Liver (tissue), 9 donors: ENCODE data around the gene TSSC4. TPM values are rescaled to one million over a fixed set of nuclear protein-coding genes. Genes with fewer than 3 reads are reported as not detected.

Source experiments
- DNase-seq: peaks from one replicate; pipeline ENCODE4 v3.0.0-alpha.2; 2017; ENCODE audit warnings: low spot score
- H3K27ac ChIP-seq, 2 donors: one replicate each; pipeline ENCODE4 v1.7.0; 2013; ENCODE audit warnings: inconsistent platforms in 2 of 2, low read length in 2 of 2, control low read depth in 1 of 2, low read depth in 1 of 2, mild to moderate bottlenecking in 1 of 2
- H3K27me3 ChIP-seq, 4 donors: one replicate each; pipeline versions ENCODE4 v1.6.1 to v1.7.0; 2013; ENCODE audit warnings: low read length in 3 of 4, inconsistent platforms in 1 of 4, mild to moderate bottlenecking in 1 of 4, moderate library complexity in 1 of 4; ENCODE audit not compliant: control insufficient read depth in 4 of 4, insufficient read depth in 4 of 4
- H3K36me3 ChIP-seq, 4 donors: one replicate each; pipeline versions ENCODE4 v1.6.1 to v1.7.0; 2013; ENCODE audit warnings: low read length in 3 of 4, mild to moderate bottlenecking in 3 of 4, low read depth in 1 of 4, moderate library complexity in 1 of 4; ENCODE audit not compliant: control insufficient read depth in 4 of 4, insufficient read depth in 3 of 4
- H3K4me1 ChIP-seq, 4 donors: one replicate each; pipeline versions ENCODE4 v1.6.1 to v1.7.0; 2013; ENCODE audit warnings: low read length in 3 of 4, mild to moderate bottlenecking in 3 of 4, moderate library complexity in 1 of 4; ENCODE audit not compliant: control insufficient read depth in 4 of 4, insufficient read depth in 4 of 4
- H3K4me3 ChIP-seq, 3 donors: one replicate each; pipeline versions ENCODE4 v1.6.1 to v1.7.0; 2013; ENCODE audit warnings: low read length in 3 of 3, control low read depth in 1 of 3, low read depth in 1 of 3, mild to moderate bottlenecking in 1 of 3
- H3K9ac ChIP-seq, 2 donors: one replicate each; pipeline ENCODE4 v1.7.0; 2013; ENCODE audit warnings: low read length in 2 of 2, mild to moderate bottlenecking in 2 of 2, moderate library complexity in 2 of 2, control low read depth in 1 of 2, low read depth in 1 of 2
- H3K9me3 ChIP-seq, 4 donors: one replicate each; pipeline versions ENCODE4 v1.6.1 to v1.7.0; 2013; ENCODE audit warnings: low read length in 3 of 4; ENCODE audit not compliant: control insufficient read depth in 4 of 4
- EGR1 ChIP-seq, 2 donors: IDR thresholded peaks; 2 replicates each; pipeline ENCODE4 v1.6.1; 2016 to 2018; ENCODE audit warnings: antibody characterized with exemption in 2 of 2, low read depth in 2 of 2
- FOXA1 ChIP-seq: IDR thresholded peaks from 2 replicates; pipeline ENCODE4 v1.6.1; 2016; ENCODE audit warnings: antibody characterized with exemption
- FOXA2 ChIP-seq: IDR thresholded peaks from 2 replicates; pipeline ENCODE4 v1.6.1; 2016; ENCODE audit warnings: antibody characterized with exemption
- GABPA ChIP-seq, 2 donors: IDR thresholded peaks in 1 of 2; conservative IDR thresholded peaks in 1 of 2; 2 replicates each; pipeline ENCODE4 v1.6.1; 2016; ENCODE audit warnings: antibody characterized with exemption in 2 of 2, mild to moderate bottlenecking in 1 of 2, moderate library complexity in 1 of 2
- HNF4A ChIP-seq, 2 donors: conservative IDR thresholded peaks; 2 replicates each; pipeline ENCODE4 v1.6.1; 2016; ENCODE audit warnings: antibody characterized with exemption in 2 of 2, mild to moderate bottlenecking in 2 of 2
- HNF4G ChIP-seq: IDR thresholded peaks from 2 replicates; pipeline ENCODE4 v1.6.1; 2016; ENCODE audit warnings: antibody characterized with exemption
- JUND ChIP-seq, 2 donors: IDR thresholded peaks; 2 replicates each; pipeline ENCODE4 v1.6.1; 2016; ENCODE audit warnings: antibody characterized with exemption in 2 of 2
- NR2F2 ChIP-seq: IDR thresholded peaks from 2 replicates; pipeline ENCODE4 v1.6.1; 2016; ENCODE audit warnings: antibody characterized with exemption
- RAD21 ChIP-seq, 2 donors: IDR thresholded peaks; 2 replicates each; pipeline ENCODE4 v1.6.1; 2016; ENCODE audit warnings: antibody characterized with exemption in 2 of 2, mild to moderate bottlenecking in 2 of 2
- RXRA ChIP-seq, 2 donors: IDR thresholded peaks; 2 replicates each; pipeline ENCODE4 v1.6.1; 2017 to 2018; ENCODE audit warnings: antibody characterized with exemption in 2 of 2, mild to moderate bottlenecking in 1 of 2
- SP1 ChIP-seq: IDR thresholded peaks from 2 replicates; pipeline ENCODE4 v1.6.1; 2018; ENCODE audit warnings: antibody characterized with exemption, mild to moderate bottlenecking
- TAF1 ChIP-seq: conservative IDR thresholded peaks from 2 replicates; pipeline ENCODE4 v1.6.1; 2016; ENCODE audit warnings: antibody characterized with exemption, mild to moderate bottlenecking
- YY1 ChIP-seq: IDR thresholded peaks from 2 replicates; pipeline ENCODE4 v1.6.1; 2016; ENCODE audit warnings: antibody characterized with exemption, mild to moderate bottlenecking
- WGBS: extraction: QIAGEN DNeasy Blood & Tissue Kit; methylation state at CpG from one replicate; pipeline ENCODE4 v1.1.7; 2013; 5-methylcytosine and 5-hydroxymethylcytosine counted together
- polyA plus RNA-seq, 2 donors: library from polyadenylated mRNA; stranded (reverse) in 1 of 2; unstranded in 1 of 2; fragments of 200-250 nt in 1 of 2; fragments of >200 nt in 1 of 2; fragmentation: Nextera tagmentation in 1 of 2; extraction: Ambion mirVana in 1 of 2; gene quantifications; one replicate each; pipeline versions ENCODE4 v1.2.1 to v1.2.3, GENCODE V29; 2013 to 2015
- total RNA-seq, 2 donors: library from RNA; depleted of rRNA; stranded (reverse); fragments of >200 nt; gene quantifications; one replicate each; pipeline ENCODE4 v1.2.3, GENCODE V29; 2014
- TF ChIP-seq, protein P1 (sequence below): IDR thresholded peaks from 2 replicates; pipeline ENCODE4 v1.6.1; 2016; ENCODE audit warnings: antibody characterized with exemption, mild to moderate bottlenecking
- TF ChIP-seq, protein P2 (sequence below): fragments of 150-350 bp; IDR thresholded peaks from 2 replicates; pipeline ENCODE4 v1.5.1; 2017; ENCODE audit warnings: improper control_type of control experiment, low read depth, low read length; ENCODE audit not compliant: missing input control
- TF ChIP-seq, protein P3 (sequence below): IDR thresholded peaks from 2 replicates; pipeline ENCODE4 v1.6.1; 2016; ENCODE audit warnings: antibody characterized with exemption
- TF ChIP-seq, protein P4 (sequence below): IDR thresholded peaks from 2 replicates; pipeline ENCODE4 v1.6.1; 2016; ENCODE audit warnings: antibody characterized with exemption
- TF ChIP-seq, protein P5 (sequence below): IDR thresholded peaks from 2 replicates; pipeline ENCODE4 v1.6.1; 2016; ENCODE audit warnings: antibody characterized with exemption
- donor health status: healthy.
- donor health status: healthy.
- donor health status: healthy.
- donor health status: healthy.
- donor health status: healthy.

Gene TSSC4
- total and polyA plus RNA-seq, 4 donors, result 15.8 to 19.1 (median 17.6) TPM

DNA sequence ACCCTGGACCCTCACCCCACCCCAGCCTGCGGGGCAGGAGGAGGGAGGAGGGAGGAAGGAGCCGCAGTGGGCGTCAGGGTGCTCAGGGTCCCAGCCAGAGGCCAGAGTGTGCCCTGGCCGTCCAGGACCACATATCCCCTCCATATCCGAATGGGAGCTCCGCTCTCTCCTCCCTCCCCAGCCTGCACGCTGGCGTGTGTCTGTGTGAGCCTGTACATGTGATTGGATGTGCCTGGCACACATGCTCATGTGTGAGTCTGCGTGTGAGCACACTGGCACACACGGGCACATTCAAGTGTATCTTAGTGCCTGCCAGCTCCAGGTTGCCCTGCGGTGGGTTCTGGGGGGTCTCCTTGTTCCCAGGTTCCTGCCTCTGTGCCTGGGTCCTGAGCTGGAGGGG is 8.1 kb downstream of the TSSC4 start:
- Histone ChIP-seq H3K27ac (no peak overlapping the region), H3K4me3 (no peak overlapping the region), H3K9me3 (no peaks in the 10 kb centered on the region), H3K27me3 (no peaks in the 10 kb centered on the region), H3K9ac (no peak overlapping the region), H3K36me3 (peaks cover 0 to 3% (median 0%) of the 10 kb centered on the region in 4 donors), H3K4me1 (no peaks in the 10 kb centered on the region)
- no peak for DNase-seq
- no peak for TF ChIP-seq RAD21 (IDR thresholded peaks at IDR 0.05)
- no peak for TF ChIP-seq TAF1
- TF ChIP-seq, protein P1, sequence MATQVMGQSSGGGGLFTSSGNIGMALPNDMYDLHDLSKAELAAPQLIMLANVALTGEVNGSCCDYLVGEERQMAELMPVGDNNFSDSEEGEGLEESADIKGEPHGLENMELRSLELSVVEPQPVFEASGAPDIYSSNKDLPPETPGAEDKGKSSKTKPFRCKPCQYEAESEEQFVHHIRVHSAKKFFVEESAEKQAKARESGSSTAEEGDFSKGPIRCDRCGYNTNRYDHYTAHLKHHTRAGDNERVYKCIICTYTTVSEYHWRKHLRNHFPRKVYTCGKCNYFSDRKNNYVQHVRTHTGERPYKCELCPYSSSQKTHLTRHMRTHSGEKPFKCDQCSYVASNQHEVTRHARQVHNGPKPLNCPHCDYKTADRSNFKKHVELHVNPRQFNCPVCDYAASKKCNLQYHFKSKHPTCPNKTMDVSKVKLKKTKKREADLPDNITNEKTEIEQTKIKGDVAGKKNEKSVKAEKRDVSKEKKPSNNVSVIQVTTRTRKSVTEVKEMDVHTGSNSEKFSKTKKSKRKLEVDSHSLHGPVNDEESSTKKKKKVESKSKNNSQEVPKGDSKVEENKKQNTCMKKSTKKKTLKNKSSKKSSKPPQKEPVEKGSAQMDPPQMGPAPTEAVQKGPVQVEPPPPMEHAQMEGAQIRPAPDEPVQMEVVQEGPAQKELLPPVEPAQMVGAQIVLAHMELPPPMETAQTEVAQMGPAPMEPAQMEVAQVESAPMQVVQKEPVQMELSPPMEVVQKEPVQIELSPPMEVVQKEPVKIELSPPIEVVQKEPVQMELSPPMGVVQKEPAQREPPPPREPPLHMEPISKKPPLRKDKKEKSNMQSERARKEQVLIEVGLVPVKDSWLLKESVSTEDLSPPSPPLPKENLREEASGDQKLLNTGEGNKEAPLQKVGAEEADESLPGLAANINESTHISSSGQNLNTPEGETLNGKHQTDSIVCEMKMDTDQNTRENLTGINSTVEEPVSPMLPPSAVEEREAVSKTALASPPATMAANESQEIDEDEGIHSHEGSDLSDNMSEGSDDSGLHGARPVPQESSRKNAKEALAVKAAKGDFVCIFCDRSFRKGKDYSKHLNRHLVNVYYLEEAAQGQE, result no peak
- TF ChIP-seq, protein P2, sequence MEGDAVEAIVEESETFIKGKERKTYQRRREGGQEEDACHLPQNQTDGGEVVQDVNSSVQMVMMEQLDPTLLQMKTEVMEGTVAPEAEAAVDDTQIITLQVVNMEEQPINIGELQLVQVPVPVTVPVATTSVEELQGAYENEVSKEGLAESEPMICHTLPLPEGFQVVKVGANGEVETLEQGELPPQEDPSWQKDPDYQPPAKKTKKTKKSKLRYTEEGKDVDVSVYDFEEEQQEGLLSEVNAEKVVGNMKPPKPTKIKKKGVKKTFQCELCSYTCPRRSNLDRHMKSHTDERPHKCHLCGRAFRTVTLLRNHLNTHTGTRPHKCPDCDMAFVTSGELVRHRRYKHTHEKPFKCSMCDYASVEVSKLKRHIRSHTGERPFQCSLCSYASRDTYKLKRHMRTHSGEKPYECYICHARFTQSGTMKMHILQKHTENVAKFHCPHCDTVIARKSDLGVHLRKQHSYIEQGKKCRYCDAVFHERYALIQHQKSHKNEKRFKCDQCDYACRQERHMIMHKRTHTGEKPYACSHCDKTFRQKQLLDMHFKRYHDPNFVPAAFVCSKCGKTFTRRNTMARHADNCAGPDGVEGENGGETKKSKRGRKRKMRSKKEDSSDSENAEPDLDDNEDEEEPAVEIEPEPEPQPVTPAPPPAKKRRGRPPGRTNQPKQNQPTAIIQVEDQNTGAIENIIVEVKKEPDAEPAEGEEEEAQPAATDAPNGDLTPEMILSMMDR, result no peak
- TF ChIP-seq, protein P3, sequence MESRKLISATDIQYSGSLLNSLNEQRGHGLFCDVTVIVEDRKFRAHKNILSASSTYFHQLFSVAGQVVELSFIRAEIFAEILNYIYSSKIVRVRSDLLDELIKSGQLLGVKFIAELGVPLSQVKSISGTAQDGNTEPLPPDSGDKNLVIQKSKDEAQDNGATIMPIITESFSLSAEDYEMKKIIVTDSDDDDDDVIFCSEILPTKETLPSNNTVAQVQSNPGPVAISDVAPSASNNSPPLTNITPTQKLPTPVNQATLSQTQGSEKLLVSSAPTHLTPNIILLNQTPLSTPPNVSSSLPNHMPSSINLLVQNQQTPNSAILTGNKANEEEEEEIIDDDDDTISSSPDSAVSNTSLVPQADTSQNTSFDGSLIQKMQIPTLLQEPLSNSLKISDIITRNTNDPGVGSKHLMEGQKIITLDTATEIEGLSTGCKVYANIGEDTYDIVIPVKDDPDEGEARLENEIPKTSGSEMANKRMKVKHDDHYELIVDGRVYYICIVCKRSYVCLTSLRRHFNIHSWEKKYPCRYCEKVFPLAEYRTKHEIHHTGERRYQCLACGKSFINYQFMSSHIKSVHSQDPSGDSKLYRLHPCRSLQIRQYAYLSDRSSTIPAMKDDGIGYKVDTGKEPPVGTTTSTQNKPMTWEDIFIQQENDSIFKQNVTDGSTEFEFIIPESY, result no peak
- TF ChIP-seq HNF4G, result no peak
- TF ChIP-seq EGR1 (IDR thresholded peaks at IDR 0.05; ENCODE audit: low read depth in 2 of 2), result no peak
- TF ChIP-seq YY1, result no peak
- TF ChIP-seq, protein P4, sequence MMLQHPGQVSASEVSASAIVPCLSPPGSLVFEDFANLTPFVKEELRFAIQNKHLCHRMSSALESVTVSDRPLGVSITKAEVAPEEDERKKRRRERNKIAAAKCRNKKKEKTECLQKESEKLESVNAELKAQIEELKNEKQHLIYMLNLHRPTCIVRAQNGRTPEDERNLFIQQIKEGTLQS, result no peak
- no peak for TF ChIP-seq HNF4A (conservative IDR thresholded peaks at IDR 0.05)
- TF ChIP-seq, protein P5, sequence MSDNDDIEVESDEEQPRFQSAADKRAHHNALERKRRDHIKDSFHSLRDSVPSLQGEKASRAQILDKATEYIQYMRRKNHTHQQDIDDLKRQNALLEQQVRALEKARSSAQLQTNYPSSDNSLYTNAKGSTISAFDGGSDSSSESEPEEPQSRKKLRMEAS, result no peak
- TF ChIP-seq NR2F2, result no peak
- no peak for TF ChIP-seq FOXA2
- TF ChIP-seq JUND (IDR thresholded peaks at IDR 0.05), result no peak
- TF ChIP-seq RXRA (IDR thresholded peaks at IDR 0.05), result no peak
- TF ChIP-seq FOXA1, result no peak
- TF ChIP-seq GABPA (IDR thresholded peaks at IDR 0.05 in 1 of 2, conservative IDR thresholded peaks at IDR 0.05 in 1 of 2), result no peak
- TF ChIP-seq SP1, result no peak
- WGBS, result 78% methylated on average over 11 of the region's 11 CpGs
